GM19468 (cell line): ENCODE data around the gene MEOX1.

Experiments used
- ATAC-seq: cut with Tn5 transposase; IDR thresholded peaks from one replicate; pipeline ENCODE4 v1.9.1; 2021; ENCODE audit warnings: mild to moderate bottlenecking, moderate library complexity, moderate number of reproducible peaks; ENCODE audit not compliant: unreplicated experiment; ENCODE audit errors: extremely low read depth

Gene MEOX1

DNA sequence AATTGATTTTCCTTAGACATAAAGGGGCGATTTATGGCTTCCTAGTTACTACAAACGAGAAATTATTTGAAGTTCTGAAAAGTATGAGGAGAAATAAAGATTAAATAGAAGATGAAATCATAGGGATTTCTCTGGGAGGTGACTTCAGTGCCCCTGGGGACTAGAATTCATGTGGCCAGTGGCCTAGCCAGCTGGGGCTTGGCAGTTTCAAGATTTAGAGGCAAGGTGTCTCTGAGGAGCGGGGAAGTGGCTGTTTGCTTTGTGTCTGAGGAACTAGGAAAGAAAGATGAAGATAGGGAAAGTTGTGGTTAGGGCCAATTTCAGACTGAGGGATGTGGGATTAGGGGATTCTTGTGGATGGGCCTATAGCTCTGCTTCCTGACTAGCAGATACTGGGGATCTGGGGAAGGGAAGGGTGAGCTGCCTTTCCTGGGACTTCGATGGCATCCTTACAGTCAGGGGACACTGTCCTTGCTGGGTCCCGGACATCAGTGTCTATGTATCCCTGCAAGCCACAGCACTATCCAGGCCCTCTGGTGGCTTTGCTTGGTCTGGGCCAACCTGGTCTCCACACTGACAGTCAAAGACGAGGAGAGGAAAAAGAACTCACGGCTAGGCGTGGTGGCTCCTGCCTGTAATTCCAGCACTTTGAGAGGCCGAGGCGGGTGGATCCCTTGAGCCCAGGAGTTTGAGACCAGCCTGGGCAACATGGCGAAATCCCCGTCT, 22.4 kb upstream of the MEOX1 start:
- ATAC-seq = no peak

DNA sequence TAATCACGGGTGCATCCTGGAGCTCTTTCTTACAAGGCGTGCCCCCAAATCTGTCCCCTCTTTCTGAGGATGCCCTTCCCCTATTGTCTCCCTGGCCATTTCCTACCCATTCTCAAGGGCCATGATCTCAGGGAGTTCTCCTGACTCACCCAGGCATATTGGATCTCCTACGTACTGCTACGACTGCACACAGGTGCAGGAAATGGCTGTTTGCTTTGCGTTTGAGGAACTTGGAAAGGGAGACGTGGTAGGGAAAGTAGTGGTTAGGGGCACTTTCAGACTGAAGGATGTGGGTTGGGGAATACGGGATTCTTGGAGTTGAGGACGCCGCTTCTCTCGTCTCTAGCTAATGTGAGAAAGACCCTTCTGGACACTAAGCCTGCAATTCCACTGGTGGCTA, 18.7 kb upstream of the MEOX1 start:
- ATAC-seq = no peak

DNA sequence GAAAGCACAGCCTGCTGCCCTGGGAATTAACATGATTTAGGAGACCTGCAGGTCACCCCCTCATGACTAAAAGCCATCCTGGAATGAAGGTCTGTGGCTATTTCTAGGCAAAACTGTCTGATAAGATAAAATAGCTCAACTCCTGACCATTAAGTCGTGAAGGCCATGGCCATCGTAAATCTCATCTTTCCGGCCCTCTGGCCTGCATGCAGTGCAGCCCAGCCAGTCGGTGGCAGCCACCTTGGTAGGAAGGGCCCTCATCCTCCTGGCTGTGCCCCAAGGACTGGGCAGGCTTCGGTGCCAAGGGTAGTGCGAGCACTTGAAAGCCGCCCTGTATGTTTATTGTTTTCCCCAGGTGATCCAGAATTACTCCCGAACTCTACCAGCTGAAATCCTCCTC, 18.2 kb upstream of the MEOX1 start:
- ATAC-seq = no peak

DNA sequence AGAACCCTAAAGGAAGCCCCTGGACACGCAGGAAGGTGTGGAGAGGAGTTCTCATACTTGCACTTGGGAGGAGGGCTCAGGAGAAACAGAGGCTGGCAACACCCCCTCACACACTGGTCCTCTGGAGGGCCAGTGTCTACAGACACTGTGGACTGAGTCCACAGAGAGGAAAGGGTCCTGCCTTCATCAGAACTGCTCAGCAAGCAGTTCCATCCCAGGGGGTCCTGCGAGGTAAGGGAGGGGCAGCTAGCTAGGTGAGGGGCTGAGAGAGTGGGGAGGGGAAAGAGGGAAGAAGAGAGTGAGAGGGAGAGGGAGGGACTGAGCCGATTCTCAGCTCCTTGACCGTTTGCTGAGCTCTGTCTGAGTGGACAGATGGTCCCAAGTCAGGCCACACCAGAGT, 17.7 kb upstream of the MEOX1 start:
- no peak for ATAC-seq

DNA sequence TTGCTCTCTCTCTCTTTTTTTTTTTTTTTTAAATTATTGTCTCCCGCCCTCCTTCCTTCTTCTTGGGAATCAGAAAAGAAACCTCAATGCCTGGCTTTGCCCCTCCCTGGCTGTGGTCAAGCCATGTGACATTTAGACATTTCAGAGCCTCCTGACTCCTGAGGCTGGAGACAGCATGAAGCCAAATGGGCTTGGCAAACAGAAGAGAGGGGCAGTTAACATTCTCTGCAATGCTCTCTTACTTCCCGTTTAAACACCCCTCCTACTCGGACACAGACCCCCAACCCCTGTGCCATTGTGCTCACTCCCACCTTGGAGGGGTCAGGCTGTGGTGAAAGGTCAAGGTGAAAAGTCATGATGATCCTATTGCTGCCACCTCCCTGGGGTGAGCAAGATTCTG, 14.7 kb upstream of the MEOX1 start:
- no peak for ATAC-seq

DNA sequence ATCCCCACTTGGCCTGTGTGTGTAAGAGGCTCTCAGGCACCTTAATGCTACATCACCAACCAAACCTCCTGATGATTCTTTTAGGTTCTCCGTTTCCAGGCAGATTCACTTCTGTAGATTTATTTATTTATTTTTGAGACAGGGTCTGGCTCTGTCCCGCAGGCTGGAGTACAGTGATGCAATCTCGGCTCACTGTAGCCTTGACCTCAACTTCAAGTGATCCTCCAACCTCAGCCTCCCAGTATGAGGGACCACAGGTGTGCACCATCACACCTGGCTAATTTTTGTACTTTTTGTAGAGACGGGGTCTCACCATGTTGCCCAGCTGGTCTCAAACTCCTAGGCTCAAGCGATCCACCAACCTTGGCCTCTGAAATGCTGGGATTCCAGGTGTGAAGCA, 12.7 kb upstream of the MEOX1 start:
- ATAC-seq = no peak

DNA sequence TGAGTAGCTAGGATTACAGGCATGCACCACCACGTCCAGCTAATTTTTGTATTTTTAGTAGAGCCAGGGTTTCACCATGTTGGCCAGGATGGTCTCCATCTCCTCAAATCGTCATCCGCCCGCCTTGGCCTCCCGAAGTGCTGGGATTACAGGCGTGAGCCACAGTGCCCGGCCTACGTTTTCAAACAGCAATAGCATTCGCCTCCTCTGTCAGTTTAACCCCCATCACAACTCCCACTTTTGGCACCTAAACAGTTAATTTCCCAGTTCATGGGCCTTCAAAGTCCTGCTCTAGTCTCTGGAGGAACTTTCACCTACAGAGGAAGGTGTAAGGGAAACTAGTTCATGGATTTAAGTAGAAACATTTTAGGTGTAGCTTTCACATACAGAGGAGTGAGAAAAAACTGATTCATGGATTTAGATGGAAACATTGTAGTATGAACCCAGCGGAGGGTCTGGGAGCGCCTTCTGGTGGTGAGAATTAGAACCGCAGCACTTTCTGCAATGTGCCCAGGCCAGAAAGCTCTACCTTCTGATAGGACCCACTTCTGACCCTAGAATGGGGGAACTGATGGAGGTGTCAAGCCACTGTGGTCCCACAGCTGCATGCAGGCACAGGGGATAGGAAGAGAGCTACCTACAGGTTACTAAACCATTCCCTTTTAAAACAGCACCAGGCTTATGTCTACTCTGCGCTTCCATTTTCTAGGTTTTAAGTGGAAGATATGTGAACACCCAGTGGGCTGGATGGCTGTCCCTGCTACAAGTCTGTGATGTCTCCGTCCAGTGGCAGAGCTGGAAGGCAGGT, 12.0 kb upstream of the MEOX1 start:
- no peak for ATAC-seq

DNA sequence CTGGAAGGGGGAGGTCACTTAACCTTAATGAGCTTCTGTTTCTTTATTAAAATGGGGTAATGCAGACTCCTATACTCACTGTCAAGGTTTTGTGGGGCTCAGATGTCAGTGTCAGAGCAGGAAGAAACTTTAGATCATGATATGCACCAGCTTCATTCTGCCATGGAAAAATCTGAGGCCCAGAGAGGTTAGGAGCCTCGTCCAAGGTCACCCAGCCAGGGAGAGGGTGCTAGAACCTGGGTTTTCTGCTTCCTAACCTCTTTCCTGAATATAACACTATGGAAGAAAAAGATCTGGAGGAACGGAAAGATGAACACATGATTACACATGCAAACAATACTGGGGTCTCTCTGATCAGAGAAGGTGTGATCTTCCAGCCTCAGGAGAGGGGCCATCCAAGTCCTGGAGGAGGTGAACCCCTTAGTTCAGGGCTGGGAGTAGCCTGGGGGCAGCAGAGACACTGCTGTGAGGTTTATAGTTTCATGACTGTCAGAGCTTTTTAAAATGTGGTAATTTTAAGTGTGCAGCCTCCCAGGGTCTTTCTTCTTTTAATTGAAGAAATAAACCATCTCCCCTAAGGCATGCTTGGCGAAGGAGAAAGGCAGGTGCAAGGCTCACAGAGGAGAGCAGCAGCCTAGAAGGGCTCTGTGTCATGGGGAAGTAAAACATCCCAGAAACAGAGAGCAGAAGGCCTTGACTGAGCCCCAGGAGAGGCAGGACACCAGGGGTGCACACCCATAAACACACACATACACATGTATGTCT, 10.2 kb upstream of the MEOX1 start:
- no peak for ATAC-seq

DNA sequence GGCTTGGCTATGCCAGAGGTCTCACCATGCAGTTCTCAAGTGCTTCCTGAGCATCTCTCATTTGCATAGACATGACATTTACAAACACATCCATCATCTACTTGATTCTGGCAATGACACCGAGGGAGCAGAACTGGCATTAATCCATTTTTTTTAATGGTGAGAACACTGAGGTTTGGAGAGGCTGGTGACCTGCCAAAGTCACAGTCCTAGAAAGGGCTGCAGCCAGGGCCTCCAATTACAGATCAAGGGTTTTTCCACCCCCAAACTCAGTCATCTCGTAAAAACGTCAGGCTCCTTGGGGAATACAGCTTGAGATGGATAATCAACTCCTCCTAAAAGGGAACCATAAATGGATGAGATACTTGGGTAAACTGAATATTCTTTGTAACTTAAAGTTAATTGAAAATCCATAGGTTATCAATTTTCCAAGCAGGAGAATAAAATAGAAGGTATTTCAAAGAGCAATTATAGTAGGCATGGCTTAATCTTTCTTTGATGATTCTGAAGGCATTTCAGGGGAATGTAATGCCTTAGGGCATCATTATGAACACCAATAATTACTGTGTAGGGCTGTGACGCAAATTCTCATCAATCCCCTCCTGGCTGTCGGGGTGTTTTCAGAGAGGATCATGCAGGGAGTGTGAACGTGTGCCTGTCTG, 9.4 kb upstream of the MEOX1 start:
- ATAC-seq = no peak

DNA sequence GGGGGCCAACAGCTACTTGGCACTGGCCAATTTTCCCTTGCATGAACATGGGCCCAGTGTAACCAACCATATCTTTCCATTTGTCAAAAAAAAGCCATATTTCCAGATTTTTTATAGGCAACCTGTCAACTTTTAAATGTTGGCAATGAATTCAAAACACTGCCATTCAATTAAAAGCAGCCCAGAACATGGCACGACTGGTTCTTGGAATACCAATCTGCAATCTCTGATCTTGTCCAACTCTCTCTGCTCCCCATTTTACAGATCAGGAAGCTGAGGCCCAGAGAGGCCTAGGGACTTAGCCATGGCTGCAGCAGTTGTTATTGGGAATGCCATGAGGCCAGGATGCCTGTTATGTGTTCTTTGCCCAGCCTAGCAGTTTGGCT, 8.9 kb upstream of the MEOX1 start:
- ATAC-seq = no peak

DNA sequence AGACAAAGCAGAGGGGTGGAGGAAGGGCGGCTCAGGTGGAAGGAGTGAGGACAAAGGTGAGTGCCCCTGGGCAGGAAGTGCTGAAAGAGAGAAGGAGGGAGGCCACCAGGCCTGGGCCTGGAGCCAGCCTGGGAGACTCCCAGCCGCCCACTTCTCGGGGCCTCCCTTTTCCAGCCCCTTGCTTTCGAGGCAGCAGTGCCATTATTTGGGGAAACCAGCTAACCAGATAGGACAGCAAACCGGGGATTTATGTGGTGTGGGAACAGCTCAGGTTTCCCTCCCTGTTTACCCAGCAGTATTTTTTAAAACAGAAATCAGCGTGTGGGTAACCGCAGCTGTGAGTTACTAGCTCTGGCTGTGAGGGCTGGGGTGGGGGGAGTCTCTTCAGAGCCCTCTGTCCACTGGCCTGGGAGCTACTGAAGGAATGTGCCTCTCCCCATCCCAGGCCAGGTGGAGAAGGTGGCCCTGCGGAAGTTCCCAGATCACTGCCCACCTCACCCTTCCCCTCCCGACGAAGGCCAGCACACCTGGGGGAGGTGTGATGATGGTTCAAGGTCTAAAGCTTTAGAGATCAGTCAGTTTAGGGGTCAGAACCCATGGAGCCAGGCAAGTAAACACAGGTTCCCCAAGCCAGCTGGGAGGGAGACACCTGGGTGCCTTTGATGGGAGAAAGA, 8.4 kb upstream of the MEOX1 start:
- no peak for ATAC-seq

DNA sequence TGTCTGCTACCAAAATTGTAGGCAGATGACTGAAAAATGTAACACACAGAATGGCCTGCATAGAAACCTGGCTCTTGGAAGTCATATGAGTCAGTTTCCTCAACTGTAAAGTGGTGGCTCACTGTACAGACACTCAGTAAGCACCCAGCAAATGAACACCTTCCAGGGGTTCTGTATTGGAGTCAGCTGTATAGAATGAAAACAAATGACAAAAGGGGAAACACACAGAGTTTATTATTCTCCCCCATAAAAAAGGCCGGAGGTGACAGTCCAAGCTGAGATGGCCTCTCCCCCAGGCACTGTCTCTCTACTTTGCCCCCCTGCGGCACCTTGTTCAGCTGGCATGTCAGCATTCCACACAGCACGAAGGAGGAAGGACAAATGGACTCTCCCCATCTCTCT, 6.2 kb upstream of the MEOX1 start:
- ATAC-seq = no peak

DNA sequence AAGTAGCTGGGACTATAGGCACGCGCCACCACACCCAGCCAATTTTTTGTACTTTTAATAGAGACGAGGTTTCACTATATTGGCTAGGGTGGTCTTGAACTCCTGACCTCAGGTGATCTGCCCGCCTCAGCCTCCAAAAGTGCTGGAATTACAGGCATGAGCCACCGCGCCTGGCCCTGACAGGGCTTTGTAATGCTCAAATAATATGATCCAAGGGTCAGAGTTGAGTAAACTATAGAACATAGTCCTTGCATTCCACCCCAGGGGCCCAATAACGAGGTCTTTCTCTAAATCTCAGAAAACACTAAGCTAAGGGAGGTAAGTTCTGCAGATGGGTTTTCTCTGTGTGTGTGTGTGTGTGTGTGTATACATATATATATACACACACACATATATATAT, 5.8 kb upstream of the MEOX1 start:
- no peak for ATAC-seq

DNA sequence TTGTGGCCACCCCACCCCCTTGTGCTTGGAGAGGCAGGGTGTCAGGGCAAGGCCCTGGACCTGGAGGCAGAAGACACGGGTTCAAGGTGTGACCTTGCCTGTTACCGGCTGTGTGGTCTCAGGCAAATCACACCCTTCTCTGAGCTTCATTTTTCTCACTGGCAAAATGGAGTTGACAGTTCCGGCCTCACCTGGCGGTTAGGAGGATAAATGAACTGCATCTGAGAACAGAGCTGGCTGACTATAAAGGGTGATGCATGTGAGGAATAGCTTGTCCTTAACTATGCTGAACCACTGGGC, 4.2 kb upstream of the MEOX1 start:
- no peak for ATAC-seq

DNA sequence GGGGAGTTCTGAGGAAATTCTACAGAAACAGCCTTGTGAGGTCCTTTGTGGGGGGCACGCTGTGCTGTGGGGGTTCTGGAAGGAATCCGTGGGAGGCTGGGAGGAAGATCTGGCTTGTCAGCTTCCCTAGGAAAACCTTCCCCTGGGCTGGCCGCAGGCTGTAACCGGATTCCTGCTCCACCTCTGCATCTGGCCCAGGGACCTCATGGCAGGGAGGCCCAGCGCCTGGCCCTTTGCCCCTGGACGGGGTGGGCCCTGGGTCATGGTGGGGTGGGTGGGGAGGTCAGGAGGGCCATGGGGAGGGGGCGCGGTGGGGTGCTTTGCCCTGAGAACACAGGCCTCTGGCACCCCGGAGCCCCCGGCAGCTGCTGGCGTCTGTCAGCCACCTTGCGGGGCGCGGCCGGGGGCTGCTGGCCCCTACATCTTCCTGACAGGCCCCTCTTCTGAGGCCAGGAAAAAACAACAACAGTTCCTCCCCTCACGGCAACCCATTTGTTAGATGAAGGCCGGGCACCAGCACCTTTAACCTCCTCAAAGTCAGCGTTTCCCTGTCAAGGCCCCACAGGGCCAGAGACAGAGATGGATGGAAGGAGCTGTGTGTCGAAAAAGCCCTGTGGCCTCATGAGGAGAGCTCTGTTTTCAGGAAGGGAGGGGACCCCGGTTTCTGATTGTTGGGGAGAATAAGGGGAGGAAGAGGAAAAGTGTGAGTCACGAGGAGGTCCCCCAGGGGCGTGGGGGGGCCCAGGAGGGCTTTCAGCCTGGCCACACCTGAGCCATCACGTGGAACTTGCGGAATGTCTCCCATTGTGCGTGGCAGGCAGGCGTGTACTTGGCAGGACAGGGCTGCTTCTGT, 3.6 kb upstream of the MEOX1 start:
- ATAC-seq = no peak

DNA sequence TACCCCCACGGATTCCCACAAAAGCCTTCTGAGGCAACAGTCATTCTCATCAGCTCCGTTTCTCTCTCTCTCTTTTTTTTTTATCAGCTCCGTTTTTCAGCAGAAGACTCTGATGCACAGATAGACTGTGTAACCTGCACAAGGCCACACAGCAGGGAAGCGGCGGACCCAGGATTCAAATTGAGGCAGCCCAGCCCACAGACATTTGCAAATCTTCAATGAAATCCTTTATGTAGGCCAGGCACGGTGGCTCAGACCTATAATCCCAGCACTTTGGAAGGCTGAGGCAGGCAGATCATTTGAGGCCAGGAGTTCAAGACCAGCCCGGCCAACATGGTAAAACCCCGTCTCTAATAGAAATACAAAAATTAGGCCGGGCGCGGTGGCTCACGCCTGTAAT, 2.4 kb upstream of the MEOX1 start:
- ATAC-seq = no peak

DNA sequence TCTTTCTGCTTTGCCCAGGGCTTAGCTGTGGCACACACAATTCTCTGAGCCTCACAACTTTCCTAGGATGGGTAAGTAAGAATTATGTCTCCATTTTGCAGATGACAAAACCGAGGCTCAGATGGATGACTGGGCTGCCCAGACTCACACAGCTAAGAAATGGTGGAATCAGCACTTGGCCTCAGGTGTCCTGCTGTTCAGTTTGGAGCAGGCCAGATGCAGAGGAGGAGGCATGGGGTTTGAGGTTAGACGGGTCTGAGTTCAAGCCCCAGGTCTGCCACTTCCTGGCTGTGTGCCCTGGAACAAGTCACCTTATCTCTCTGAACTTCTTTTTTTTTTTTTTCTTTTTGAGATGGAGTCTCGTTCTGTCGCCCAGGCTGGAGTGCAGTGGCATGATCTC, 1.7 kb upstream of the MEOX1 start:
- no peak for ATAC-seq

DNA sequence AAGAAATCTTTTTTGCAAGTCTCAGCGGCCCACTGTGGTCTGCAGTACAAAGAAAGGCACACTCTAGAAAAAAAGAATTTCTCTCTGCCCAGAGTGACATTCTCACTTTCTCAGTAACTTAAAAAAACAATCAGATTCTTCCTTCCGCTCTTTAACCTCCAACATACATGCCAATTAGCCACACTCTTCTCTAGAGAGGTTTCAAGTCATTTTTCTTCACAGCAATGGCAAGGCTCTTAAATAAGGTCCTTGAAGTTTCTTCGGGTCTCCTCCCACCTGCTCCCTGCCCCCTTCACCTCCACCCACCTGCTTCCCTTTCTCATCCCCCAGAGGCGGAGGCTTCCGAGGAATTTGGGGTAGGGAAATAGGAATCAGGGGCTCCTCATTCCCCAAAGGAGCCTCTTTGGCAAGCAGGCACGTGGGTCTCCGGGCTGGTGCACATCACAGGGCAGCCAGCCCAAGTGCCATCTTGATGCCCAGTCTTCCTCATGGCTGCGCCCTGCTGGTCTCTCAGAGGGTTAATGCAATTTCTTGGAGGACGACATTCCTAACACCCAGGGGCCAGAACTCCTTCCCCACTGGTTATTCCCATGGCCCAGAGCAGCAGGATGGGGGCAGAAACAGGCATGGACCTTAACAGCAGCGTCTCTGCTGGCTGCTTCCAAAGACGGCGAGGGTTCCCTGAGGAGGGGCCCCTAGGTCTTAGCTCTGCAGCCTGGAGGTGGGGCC, 855 bp upstream of the MEOX1 start:
- ATAC-seq = no peak
